NCI-H748 treated with DMSO at 0.1 percent for 48 hours (cell line): ENCODE results near the gene DSCAM.
"Not testable (repeated sequence)": the region's sequence is repeated elsewhere in the genome, so short reads cannot be mapped to it uniquely, and the experiment has no call there.

Source experiments
- DNase-seq: peaks from one replicate; lab custom pipeline; 2025; lab: John Stamatoyannopoulos, UW

Gene DSCAM

DNA sequence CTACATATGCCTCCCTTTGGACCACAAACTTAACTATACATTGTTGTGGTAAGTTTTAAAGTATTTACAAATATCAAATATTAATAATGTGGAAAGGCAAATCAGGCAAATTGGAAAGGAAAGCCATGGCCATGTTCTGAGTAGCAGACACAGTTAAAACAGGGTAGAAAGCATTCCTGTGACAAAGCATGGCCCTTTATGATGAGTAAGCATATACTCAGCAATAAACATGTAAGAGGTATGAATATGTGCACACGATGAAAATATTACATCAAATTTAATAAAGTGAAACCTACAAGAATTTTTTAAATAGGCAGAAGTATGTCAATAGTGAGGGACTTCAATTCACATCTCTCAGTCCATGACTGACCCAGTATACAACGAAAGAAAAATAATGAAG lies 389.2 kb downstream of the DSCAM start:
- no peak for DNase-seq

DNA sequence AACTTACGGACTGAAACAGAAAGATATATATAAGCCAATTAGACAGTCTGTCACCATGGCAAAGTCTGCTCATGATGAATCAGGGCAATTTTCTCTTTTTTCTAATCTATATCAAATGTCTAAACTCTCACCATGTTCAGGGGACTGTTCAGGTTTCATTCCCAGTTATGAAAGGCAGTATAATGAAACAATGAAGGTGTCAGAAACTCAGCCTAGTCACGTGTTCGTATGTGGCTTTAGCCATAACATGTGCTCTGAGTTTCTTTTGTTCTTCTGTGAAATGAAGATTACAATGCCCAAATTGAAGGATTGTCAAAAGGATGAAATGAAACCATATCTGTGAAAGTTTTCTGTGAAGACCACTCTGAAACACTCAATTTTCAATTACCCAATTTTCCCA lies 392.9 kb downstream of the DSCAM start:
- no peak for DNase-seq

DNA sequence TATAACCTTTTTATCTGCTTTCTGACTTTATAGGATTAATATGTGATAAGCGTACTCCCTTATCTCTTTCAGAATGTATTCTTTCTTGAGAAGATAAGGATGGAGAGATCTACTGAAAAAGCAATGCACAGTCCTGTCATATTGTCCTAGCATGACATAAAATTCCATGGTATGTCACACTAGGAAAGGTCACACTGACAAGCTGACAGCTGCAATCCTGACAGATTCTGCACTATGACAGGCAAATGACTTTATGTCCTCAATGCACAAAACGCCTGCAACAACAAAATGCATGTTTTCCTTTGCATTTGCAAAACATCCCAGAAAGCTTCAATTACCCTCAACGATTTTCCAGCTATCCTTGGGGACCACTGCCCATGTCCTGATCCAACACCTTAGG lies 393.8 kb downstream of the DSCAM start:
- DNase-seq = no peak

DNA sequence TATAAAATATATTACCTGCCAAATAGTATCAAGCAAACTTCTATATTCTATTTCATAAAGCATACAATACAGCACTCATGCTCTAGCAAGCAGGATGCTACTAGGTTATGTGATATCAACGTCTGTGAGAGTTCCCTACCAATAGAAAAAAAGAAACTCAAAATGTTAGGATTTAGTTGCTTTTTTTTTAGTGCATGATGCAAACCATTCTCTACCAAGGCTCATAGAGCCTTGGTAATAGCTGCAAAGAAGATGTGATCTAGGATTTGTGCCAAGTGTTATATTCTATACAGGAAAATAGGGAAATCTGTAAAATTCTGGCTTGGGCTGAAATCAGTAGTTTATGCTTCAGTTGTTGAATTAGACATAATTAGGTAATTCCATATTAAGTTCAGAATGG lies 394.4 kb downstream of the DSCAM start:
- no peak for DNase-seq

GRCh38 chr21:40447016-40447415 lies 399.9 kb downstream of the DSCAM start:
- no peak for DNase-seq

DNA sequence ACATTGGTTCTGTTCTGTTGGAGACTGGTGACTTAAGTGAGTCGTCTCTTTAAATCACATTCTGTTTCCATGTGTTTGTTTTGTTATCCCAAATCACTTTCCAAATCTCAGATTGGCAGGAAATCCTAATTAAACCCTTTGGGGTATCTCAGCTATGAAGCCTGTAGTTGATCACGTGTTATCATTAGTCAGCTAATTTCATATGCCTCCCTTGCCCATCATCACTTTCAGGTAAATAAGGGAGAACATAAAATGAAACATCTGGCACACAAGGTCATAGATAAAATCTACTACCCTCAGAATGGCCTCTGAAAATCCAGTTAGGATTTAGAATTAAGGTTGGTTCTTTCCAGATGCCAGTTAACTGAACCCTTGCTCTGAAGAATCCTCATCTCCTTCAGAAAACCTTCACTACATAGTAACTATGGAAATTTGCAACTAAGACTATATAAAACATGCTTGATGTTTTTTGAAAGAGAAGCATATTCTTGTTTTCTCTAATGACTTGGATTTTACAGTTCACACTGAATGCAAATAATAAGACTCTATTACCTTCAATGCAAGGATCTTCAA lies 401.5 kb downstream of the DSCAM start:
- no peak for DNase-seq

- DNase-seq = not testable (repeated sequence)
Measured at GRCh38 chr21:40439581-40439980, 407.4 kb downstream of the DSCAM start.

- no peak for DNase-seq
Measured at GRCh38 chr21:40438616-40439015, 408.3 kb downstream of the DSCAM start.

DNA sequence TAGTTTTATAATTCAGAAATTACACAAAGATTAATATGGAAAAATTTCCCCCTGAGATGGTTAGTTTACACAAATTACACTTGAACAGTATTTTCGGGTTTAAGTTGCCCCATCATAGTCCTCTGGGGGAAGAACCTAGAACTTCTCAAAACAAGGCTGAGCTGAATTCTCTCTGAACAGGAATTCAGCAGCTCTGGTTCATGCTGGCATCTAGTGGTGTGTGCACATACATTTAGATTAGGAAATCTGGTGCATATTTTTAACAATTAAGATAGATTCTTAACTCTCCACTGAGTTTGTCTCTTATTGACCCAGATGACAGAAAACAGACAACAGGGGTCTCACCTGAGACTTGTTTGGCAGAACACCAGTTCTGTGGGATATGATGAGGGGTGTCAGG lies 410.7 kb downstream of the DSCAM start:
- no peak for DNase-seq

GRCh38 chr21:40433538-40433937 lies 413.4 kb downstream of the DSCAM start:
- no peak for DNase-seq

- peak; percentile 13 for DNase-seq
Measured at GRCh38 chr21:40425981-40426380, 421.0 kb downstream of the DSCAM start.

DNA sequence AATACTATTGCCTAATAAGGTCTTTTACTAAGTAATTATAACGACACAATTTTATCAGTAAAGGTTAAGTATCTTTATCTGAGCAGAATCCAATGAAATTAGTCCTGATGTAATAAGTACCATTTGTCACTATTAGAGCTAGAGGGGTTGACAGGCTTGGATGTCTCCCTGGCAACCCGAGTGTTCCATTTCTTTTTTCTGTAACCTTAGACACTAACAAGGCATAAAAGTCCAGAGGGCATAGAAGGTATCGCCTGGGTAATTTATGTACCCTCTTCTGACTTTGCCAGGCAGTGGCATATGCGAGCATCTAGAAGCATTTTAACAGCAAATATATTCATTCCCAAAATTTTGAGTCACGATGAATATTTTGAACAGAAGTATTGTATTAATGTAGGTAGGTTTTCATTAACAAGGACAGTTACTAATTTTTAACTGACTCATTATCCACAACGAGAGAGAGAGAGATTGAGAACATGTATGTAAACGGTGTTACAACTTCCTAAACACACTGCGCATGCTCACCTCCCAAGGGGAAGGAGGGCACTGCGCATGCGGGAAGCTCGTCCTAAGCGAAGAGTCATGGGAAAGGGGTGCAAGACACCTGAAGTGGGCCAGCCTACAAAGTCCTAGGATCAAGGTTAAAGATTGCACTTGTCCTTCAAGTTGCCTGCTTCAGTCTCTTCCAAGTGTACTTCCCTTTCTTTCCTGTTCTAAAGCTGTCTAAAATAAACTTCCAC lies 423.9 kb downstream of the DSCAM start:
- no peak for DNase-seq

DNA sequence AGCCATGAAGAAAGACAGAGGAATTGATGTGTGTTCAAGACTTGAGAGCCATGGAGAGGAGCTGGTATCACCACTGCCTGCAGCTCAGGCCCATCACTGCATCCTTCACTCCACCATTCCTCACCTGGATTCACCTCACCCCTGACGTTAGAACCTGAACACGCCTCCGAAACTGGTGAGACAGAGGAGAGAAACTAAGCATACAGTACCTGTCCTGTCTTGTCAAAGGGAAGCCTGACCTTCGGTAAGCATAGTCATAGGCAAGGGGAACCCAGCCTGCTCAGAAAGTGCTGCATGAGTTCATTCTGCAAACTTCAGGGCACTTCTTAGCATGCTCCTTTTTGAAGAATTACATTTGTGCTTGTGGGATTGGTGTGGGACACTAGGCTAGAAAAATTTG lies 425.8 kb downstream of the DSCAM start:
- no peak for DNase-seq

- no peak for DNase-seq
Measured at GRCh38 chr21:40416572-40416971, 430.4 kb downstream of the DSCAM start.

DNA sequence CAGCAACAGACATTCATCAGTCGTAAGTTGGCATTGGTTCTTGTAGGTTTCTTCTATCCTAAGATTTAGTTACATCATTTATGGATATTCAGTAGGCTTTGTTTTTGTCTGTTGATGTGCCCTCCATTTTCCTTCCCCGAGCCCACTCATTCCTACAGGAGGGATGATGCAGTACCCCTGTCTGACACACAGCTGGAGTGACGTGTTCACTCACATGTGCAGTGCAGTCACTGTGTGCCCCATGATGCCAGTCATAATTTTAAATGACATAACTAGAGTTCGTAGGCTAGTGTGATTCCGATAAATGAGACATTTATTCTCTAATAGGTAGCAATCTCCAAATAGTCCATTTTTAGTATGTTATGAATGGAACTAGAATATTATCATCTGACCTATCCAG lies 438.4 kb downstream of the DSCAM start:
- DNase-seq = no peak

GRCh38 chr21:40404396-40404800 lies 442.6 kb downstream of the DSCAM start:
- peak; percentile 82 for DNase-seq

- DNase-seq = no peak
Measured at GRCh38 chr21:40402884-40403582, 443.9 kb downstream of the DSCAM start.

GRCh38 chr21:40395732-40396131 lies 451.2 kb downstream of the DSCAM start:
- no peak for DNase-seq

- DNase-seq = no peak
Measured at GRCh38 chr21:40393066-40393465, 453.9 kb downstream of the DSCAM start.

- DNase-seq = no peak
Measured at GRCh38 chr21:40388046-40388445, 458.9 kb downstream of the DSCAM start.

- no peak for DNase-seq
Measured at GRCh38 chr21:40386981-40387747, 459.8 kb downstream of the DSCAM start.

- DNase-seq = peak; percentile 41
Measured at GRCh38 chr21:40386294-40386911, 460.6 kb downstream of the DSCAM start.
